Breast epithelium (tissue), 3 donors: ENCODE measurements around the gene WTAP.

Experiments
- CTCF ChIP-seq, 3 donors: fragments of 450-650 bp; IDR thresholded peaks; one replicate each; pipeline ENCODE4 v1.5.1; 2016 to 2017; ENCODE audit warnings: antibody characterized with exemption in 3 of 3, mild to moderate bottlenecking in 3 of 3, moderate library complexity in 3 of 3
- POLR2A ChIP-seq: fragments of 450-650 bp; IDR thresholded peaks from one replicate; pipeline ENCODE4 v1.6.1; 2016; ENCODE audit warnings: antibody characterized with exemption, mild to moderate bottlenecking, moderate library complexity
- POLR2AphosphoS5 ChIP-seq, 3 donors: sonication (generic); formaldehyde crosslinking; IDR thresholded peaks; one replicate each; pipeline ENCODE4 v1.6.1; 2017; ENCODE audit warnings: antibody characterized with exemption in 3 of 3

- no peak for TF ChIP-seq CTCF (IDR thresholded peaks at IDR 0.05)
- no peak for TF ChIP-seq POLR2AphosphoS5 (IDR thresholded peaks at IDR 0.05)
- no peak for TF ChIP-seq POLR2A
Observed at GRCh38 chr6:159719287-159719686, 8.0 kb upstream of the WTAP start.
